Retina (tissue), 1 donor: ENCODE measurements around the gene DBX1.
"Not testable (repeated sequence)": the region's sequence is repeated elsewhere in the genome, so short reads cannot be mapped to it uniquely, and the experiment has no call there.

Experiments
- DNase-seq: peaks from one replicate; pipeline ENCODE4 v3.0.0-alpha.2; 2016

Gene DBX1, protein sequence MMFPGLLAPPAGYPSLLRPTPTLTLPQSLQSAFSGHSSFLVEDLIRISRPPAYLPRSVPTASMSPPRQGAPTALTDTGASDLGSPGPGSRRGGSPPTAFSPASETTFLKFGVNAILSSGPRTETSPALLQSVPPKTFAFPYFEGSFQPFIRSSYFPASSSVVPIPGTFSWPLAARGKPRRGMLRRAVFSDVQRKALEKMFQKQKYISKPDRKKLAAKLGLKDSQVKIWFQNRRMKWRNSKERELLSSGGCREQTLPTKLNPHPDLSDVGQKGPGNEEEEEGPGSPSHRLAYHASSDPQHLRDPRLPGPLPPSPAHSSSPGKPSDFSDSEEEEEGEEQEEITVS

DNA sequence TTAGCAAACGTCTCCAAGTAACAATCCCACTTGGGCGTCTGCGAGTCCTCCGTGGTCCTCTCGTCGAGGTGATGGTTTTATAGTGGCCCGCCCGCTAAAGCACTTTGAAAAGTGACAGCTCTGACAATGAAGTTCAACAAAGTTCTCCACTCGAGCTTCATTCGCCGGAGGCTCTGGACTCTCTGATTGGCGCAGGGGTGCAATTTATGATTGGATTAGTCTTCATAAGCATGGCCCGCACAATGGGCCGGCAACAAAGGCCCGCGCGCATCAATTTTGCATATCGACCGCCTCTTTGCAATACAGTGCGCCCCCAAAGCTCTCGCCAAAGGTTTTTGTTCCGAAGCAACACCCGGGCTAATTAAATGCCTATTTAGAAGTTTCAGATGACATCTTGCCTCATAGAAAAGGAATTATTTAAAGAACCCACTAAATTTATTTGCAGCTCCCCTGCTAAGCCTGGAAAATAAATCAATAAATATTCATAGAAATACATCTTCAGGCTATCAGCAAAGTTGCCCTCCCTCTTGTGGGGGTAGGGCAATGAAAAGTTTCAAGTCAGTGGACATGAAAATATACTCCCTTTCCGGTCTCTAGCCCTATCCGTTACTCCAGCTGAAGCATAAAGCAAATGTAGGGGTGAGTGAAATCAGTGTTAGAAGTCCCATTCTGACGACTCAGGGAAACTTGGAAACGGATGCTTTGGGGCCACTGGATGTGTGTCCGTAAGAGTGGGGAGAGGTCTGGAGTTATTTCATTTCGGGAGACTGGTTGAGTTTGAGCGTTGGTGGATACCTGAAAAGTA, at the start of gene DBX1:
TSS of gene DBX1 (minus strand) at position 51 of the 805 bp plus-strand sequence. CDS start 151 bp downstream, outside the sequence.
- peak; percentile 33 for DNase-seq

DNA sequence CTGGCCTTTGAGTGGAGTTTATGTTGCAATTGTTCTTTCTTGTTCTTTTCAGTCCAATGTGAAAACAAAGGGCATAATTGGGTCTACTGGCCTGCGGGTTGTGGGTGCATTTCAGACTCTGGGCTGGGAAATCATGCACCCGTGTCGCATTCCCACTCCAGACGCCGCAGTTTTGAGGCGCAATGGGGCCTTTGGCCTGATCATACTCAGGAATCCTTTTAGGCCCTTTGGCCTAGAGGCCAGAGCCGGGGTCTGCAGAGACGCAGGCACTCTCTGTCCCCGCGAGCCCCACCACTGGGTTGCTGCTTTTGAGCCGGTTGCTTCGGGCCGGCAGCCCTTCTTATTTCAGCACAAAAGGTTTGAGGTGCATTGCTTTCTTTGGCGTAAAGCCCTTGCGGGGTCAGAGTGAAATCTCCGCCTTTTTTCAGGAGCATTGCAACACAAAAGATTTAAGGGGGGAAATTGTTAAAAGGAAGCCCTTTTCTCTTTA, 48.4 kb upstream of the DBX1 start:
- peak; percentile 22 for DNase-seq

DNA sequence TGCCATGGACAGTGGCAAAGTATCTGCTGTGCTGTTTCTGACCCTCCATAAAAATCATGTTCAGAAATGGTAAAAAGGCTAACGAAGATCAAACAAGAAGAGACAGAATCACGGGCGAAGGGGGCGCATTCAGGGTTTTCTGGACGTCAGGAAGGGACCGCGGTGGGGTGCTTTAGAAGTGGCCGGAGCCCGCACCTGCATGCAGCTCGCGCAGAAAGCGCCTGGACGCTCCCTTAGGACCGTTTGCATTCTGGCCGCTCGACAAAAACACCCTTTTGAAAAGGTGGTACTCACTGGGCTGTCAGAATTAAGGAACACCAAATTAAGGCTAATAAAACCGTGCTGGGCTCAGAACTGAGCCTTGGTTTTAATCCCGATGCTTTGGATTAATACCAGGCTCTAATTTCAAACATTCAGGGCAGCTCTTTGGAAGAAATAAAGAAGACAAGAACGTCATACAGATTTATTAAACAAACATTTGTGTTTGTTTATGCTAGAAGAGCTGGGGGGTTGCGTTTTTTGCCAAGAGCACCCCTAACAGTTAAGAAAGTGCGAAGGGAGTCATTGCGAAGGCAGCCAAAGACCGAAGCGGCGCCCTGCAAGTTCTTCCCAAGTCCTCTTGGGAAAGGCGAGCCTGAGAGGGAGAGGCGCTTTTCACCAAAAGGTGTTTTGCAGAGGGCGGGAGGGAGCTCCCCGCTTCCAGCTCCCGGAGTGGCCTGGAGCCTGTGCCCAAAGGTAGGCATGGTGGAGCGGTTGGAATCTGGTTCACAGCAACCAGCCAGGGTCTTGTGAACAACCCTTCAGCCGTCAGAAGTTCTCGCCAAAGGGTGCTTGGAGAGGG, 47.7 kb upstream of the DBX1 start:
- DNase-seq: peak; percentile 54

DNA sequence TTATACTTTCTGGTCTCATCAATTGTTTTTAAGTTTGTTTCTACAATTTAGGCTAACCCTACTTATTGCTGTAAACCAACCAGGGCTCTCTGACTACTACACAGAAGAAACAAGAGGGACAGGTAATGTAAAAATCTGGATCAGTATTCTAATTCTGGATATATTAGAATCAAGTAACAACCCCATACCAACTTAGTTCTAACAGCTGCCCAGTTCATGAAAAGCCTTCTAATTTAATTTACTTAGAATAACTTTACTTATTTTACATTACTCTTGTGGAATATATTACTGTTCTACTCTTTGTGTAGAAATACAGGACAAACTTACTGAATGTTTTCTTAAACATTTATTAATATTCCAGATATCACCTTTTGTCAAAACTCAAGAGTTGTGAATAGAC, 45.5 kb upstream of the DBX1 start:
- DNase-seq: no peak

DNA sequence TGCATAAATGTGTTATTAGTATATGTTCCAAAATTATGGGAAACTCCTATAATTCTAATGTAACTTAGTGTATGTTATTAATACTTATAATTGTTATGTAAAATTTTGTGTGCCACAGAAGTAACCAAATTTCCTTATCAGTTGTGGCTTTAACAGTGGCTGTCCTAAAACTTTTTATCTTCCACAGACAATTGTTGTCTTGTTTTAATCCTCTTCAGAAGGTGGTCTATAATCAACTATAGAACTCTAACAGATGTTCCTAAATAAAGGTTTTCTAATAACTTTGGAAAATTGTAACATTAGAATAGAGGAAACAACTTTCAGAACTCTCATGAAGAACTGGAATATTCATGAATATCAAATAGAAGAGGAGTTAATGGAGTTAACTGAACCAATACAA, 44.4 kb upstream of the DBX1 start:
- no peak for DNase-seq

DNA sequence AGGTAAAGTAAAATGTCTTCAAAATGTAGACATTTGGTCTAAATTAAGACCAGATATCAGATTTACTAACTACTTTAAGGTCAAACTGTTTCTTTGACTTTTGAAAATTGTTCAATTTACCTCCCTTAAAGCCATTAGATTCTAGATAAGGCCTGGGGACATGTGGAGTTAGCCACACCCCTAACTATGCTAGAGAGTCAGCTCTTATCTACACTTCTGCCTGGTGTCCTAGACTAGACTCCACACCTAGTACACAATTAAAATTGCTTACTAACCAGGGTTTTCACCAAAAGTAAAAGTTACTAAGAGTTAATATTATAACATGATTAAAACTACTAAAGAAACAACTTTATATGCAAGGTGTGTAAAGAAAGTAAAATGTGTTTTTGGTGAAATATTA, 43.6 kb upstream of the DBX1 start:
- no peak for DNase-seq

DNA sequence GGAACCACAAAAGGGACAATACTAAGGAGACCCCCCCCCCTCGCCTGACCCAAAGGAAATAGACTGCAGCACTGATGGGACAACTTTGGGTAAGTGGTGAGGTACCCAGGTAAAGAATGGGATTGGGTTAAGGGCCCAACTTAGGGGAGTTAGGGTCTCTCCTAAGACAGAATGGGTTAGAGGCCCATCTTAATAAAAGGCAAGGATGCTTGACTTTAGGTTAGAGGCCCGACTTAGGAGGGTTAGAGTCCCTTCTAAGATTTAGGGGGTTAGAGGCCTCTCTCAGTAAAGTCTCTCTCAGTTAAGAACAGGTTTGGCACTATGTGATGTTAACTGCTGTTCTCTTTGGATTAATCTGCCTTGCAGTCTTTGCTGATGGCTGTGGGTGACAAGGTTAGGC, 41.0 kb upstream of the DBX1 start:
- no peak for DNase-seq

DNA sequence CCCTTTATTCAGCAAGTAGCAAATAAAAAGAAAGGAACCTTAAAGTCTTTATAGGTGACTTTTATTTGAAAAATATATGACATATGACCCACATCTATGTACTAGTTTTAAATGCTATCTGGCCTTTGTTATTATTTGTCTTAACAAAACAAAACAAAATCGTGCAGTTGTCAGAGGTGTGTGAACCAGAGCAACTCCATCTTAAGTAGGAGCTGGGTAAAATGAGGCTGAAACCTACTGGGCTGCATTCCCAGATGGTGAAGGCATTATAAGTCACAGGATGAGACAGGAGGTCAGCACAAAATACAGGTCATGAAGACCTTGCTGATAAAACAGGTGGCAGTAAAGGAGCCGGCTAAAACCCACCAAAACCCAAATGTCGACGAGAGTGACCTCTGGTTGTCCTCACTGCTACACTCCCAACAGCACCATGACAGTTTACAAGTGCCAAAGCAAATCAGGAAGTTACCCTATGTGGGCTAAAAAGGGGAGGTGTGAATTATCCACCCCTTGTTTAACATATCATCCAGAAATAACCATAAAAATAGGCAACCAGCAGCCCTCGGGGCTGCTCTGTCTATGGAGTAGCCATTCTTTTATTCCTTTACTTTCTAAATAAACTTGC, 40.2 kb upstream of the DBX1 start:
- not testable (repeated sequence) for DNase-seq

DNA sequence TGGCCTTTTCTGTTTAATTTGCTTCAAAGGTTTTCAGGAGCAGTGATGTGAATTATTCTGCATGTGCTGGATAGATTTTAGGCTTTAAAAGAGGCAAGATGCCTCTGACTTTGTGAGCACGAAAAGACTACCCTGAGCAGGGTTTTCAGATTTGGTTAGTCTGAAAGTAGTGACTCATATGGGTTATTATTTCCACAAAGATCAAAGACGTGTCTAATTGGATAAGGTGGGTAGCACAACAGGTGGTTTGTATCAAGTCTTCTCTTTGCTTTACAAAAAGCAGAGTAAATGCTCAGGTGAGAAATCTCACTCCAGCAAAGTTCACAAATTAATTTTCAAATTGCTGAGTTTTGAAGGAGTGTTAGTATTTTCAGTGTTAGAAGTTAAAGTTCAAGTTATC, 37.6 kb upstream of the DBX1 start:
- no peak for DNase-seq

DNA sequence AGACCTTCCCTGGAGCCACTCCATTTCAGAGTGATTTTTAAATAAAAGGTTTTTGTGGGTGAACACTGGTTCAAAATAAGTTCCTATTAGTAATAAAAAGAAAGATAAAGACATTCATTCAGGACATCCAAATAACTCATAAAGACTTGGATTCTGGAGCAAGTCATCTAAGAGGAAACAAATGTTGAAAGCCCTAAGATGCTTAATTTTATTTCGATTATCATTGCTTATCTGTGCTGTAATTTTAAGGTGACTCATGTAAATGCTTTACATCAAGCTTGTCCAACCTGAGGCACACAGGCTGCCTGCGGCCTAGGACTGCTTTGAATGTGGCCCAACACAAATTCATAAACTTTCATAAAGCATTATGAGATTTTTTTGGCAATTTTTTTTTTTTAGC, 34.2 kb upstream of the DBX1 start:
- DNase-seq: no peak

DNA sequence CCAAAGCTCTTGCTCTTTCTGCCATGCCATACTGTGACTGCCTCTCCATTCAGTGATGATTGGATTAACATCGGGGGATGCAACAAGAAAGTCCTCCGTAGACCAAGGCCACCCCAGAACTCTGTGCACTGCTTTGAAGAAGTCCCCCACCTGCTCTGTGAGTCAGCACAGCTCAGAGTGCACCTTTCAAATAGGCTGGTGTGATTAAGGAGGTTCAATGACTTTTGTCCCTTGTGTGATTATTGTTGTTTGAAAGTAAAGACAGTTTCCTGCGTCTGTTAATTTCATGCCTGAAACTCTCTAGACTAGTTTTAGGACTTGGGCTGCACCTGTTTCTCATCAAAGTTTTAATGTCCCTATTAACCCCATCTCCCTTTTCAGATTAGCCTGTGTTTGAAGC, 33.0 kb upstream of the DBX1 start:
- DNase-seq: no peak

DNA sequence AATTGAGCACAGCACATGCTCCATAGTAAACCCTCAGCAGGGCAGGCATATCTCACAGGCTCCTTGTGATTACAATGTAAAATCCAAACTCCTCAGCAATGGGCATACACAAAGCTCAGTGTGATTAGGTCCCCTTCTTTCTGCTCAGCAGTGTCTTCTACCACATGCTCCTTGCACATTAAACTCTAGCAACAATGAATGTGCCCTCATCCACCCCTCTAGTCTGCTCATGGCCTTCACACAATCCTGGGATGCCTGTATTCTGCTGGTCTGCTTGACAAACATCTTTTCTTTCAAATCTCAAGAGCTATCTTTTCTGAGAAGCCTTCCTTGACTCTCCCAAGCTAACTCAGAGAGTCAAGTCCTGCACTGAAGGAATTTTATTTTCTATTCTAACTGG, 32.4 kb upstream of the DBX1 start:
- no peak for DNase-seq

DNA sequence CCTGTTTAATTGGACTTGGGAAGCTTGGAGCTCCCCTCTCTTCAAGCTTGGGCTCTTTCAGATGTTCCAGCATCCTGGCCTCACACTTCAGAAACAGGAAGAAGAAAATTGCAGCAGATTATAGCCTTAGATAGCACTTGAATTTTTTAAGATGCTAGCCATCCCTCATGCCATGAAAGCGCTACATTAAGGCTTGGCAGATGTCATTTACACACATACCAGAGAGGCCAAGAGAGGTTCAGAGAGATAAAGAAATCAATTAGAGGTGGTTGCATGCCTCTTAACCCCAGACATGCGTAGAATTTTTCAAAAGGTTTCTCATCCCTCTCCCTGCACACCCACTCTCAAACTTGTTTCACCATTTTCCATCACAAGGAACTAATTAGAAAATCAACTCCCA, 31.9 kb upstream of the DBX1 start:
- no peak for DNase-seq

DNA sequence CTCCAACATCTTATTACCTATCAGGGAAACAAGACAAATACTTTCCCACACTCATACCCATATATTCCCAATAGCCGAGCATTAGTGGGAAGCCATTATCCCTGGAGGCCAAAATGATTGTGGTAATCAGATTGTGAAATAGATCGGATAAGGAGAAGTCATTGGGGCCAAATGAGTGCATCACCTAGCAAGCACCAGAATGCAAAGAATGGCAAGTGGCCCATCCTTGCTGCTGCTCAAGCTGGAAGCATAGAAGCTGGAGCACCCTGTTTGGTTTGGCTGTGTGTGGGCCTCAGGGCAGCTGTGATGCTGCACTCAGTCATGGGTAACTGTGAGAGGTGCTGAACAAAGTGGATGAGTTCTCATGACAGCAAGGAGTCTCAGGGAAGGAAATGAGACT, 18.7 kb upstream of the DBX1 start:
- no peak for DNase-seq

DNA sequence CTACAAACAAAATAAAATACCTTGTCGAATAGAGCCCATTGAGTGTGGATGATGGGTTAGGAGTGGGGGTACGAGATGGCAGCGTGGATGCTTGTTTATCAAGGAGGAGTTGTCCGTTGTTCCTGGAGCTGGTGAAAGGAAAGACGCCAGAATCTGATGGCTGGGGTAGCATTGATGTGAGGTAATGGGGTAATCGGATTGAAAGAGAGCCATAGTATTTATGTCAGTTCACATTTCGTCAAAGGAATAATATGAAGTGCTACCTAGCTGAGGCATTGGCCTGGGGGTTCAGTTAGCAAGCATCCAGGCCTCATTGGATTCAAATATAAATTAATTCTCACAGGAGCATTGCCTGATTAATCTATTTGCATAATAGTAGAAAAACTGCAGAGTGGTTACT, 16.9 kb upstream of the DBX1 start:
- peak; percentile 80 for DNase-seq

DNA sequence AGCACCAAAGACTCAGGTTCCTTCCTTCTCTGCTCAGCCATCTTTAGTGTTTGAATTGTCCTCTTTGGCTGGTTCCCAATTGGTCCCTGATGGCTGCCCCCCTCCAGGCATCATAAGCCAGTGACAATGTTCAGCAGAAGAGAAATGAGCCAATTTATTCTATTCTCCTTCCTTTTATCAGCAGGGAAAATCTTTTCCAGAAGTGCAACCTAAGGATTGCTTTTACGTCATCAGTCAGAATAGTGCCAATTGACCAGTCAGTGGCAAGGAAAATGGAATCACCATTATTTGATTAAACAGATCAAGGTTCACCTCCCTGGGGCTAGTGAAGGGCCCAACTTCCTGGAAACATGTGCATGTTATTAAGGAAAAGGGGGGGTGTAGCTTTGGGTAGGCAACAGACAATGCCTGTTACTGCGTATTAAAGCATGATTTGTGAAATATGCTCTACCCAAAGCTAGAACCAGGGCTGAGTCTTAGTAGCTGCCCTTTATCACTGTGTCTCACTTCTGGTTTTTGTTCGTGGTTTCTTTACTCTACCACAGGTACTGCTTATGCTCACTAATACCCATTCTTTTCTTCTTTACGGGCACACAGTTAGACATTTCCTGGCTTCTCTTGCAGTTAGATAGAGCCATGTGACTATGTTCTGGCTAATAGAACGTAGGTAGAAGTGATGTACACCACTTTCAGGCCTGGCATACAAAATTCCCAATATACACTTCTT, 12.6 kb upstream of the DBX1 start:
- DNase-seq: no peak

DNA sequence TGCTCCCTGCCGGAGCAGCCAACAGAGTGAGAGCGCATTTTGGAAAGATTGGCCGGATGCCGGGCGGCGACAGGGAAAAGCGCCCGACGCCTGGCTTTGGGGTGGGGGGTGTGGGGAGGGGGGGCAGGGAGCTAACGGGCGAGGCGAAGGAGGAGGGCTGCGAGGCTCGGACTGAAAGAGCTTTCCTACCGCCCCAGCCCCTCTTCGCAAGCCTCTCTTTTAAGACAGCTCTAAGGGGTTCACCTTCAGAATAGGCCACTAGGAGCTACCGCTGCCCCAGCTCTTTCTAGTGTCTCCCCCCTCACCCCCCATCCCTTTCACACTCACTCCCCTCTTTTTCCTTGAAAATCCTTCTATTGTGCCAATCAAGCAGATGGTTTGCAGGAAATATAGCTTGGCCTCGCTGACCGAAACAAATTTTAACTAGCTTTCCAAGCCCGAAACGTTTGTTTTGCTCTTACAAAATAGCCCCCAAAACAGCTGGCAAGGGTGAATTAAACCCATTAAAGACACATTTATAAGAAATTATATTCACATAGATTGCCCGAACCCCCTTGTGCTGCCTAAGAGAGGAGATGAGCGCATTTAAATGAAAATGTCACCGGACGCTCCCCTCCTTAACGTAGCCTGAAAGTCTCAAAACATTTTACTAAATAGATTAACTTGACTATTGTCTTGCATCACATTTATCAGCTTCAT, 3.7 kb upstream of the DBX1 start:
- DNase-seq: peak; percentile 39

DNA sequence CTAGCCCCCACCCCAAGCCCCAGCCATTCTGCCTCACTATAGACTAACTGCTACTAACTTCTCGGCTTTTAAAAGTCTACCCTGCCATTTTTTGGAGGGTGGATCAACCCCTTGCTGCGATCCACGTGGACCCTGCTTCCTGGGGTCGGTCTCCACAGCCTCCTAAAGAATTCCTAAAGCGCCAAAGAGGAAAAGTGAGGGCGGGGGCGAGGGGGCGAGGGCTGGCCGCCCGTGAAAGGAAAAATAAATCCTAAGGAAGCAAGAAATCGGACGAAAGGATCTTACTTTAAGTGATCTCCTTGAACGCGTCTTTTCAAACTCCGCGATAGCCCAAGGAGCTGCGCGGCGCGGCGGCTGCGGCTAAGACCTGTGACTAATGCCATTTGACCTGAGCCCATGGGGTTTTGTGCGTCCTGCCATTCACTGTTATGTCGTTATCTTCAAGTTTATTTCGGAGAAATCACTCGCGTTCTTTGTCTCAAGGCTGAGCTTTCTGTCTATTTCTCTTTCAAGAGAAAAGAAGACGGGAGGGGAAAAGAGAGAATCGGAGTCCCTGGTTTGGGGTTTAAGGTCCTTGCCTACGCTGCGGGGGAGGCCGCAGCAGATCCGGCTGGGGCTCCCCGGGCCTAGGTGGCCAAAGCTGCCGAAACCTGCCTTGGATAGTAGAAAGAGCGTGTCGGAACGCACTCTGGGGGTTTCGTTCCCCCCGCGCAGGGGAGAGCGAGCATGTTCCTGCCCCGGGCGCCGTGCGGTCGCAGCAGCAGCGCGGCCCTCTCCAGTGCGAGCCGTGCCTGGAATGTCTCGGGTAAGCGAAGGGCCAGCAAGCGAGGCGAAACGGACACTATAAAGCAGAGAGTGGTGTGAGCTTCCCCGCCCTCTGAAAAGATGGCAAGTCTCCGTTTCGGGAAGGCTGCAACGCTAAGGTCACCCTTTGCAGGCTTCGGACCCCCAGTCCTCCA, 2.8 kb upstream of the DBX1 start:
- peak; percentile 85 for DNase-seq

DNA sequence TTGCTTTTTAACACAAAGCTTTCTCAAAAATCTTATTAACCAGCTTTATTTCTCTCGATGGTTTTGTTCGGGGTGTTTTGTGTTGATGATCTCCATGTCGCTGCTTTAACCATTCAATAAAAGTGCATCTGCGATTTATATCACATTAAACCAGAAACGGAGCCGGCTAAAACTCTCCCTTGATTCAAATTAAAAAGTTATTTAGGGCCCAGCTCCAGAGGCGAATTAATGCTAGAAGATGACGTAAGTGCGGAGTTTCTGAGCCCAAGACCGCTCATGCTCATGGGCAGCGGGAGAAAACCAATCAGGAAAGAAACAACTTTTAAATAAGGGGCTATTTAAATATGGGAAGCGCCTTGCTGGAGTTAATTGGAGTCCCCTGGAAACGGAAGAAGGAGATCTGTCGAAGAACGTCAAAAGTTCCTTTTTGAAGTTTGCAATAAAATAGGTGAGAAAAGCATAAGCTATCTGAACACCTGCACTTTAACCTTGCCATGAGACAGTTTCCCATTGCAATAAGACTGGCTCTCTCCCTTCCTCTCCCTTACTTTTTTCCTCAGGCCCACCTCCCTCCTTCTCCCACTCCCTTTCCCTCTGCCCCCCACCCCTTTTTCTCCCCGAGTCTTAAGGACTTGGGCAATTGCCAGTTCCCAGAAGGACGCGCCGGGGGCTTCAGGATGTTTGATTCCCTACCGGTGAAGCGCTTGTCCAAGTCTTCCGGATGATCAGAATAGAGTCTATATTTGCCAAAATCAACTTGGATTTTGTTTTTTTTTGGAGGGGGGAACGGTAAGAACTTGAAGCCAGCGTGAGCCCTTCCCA, 1.9 kb upstream of the DBX1 start:
- peak; percentile 44 for DNase-seq
